ENCODE results near the gene PSMA5. TPM values are rescaled to one million over a fixed set of nuclear protein-coding genes. Genes with fewer than 3 reads are reported as not detected.

The PSMA5 gene
- polyA plus RNA-seq, 2 of the 4 experiments (the other 2 are of a cell fraction): 93.7 to 140 TPM

GRCh38 chr1:109367626-109368025, 58.6 kb downstream of the PSMA5 start:
- no peak overlapping the region for H3K4me2 ChIP-seq
- ATAC-seq (no peak), FAIRE-seq (no peak), DNase-seq (ENCODE audit: low read depth in 1 of 2, low spot score in 1 of 2) (no peak)
- TF ChIP-seq HDAC2 (IDR thresholded peaks at IDR 0.05): no peak
- no peak for TF ChIP-seq FOSL2 (IDR thresholded peaks at IDR 0.05)
- TF ChIP-seq FOSL2 (CRISPR knock-in tag; IDR thresholded peaks at IDR 0.05): no peak
- no peak for TF ChIP-seq PBX3 (IDR thresholded peaks at IDR 0.05)
- no peak for TF ChIP-seq SMC3 (IDR thresholded peaks at IDR 0.05)
- no peak for TF ChIP-seq MYC (IDR thresholded peaks at IDR 0.05; ENCODE audit: borderline replicate concordance, low read length)
- no peak for TF ChIP-seq USF2 (IDR thresholded peaks at IDR 0.05)
- no peak for TF ChIP-seq POLR2AphosphoS2 (conservative IDR thresholded peaks at IDR 0.05; ENCODE audit: low read length)
- no peak for TF ChIP-seq ZC3H11A (IDR thresholded peaks at IDR 0.05)
- no peak for TF ChIP-seq GATA3 (IDR thresholded peaks at IDR 0.05; ENCODE audit: borderline replicate concordance)
- TF ChIP-seq CHD4 (IDR thresholded peaks at IDR 0.05; ENCODE audit: borderline replicate concordance): no peak
- no peaks in the 10 kb centered on the region for H3K9me3 ChIP-seq
- POLR2A ChIA-PET: no interaction called here
- 79% methylated on average over 3 of the region's 3 CpGs for WGBS (ENCODE audit: missing lambda C conversion rate)
- H3K4me3 ChIP-seq: no peak overlapping the region
- no peaks in the 10 kb centered on the region for H3K4me1 ChIP-seq
- no peak overlapping the region for H3K27ac ChIP-seq
- CTCF ChIA-PET: no interaction called here

- WGBS (ENCODE audit: missing lambda C conversion rate): 73% methylated on average over 2 of the region's 2 CpGs
- CTCF ChIA-PET: no interaction called here
- Histone ChIP-seq H3K4me2 (no peak overlapping the region), H3K4me3 (no peak overlapping the region), H3K4me1 (peaks cover 9% of the 10 kb centered on the region; the same call in 1 of the 3 replicates), H3K27ac (no peak overlapping the region), H3K9me3 (no peaks in the 10 kb centered on the region)
- no peak for FAIRE-seq
- no peak for ATAC-seq
- TF ChIP-seq POLR2A (IDR thresholded peaks at IDR 0.05; ENCODE audit: low read length) (no peak), KDM1A (IDR thresholded peaks at IDR 0.05; ENCODE audit: low read depth) (no peak), RCOR1 (IDR thresholded peaks at IDR 0.05; ENCODE audit: low read depth, low read length) (no peak), KDM5A (IDR thresholded peaks at IDR 0.05) (no peak), RAD21 (conservative IDR thresholded peaks at IDR 0.05 in 1 of 2, IDR thresholded peaks at IDR 0.05 in 1 of 2) (no peak), CBX8 (IDR thresholded peaks at IDR 0.05) (no peak), MAX (IDR thresholded peaks at IDR 0.05) (no peak), RFX5 (IDR thresholded peaks at IDR 0.05) (no peak), NR3C1 (IDR thresholded peaks at IDR 0.05) (no peak), NFE2L2 (conservative IDR thresholded peaks at IDR 0.05; ENCODE audit: low read length) (no peak), HEYL (CRISPR knock-in tag; IDR thresholded peaks at IDR 0.05) (no peak)
- DNase-seq (ENCODE audit: low read depth in 1 of 2, low spot score in 1 of 2): no peak
- POLR2A ChIA-PET: no interaction called here
Measured at GRCh38 chr1:109365642-109366204, 60.5 kb downstream of the PSMA5 start.

- no peak for FAIRE-seq
- ATAC-seq: no peak
Measured at GRCh38 chr1:109361649-109362048, 64.6 kb downstream of the PSMA5 start.

More at GRCh38 chr1:109361649-109362048, 64.6 kb downstream of the PSMA5 start:
- CTCF ChIA-PET: interaction anchor here (1.4 to 1.7 kb wide), 2 partner anchors 98 to 171 kb away, joined by 3 to 7 read pairs; no protein-coding TSS in a partner anchor
- Histone ChIP-seq H3K27ac (no peak overlapping the region), H3K9me3 (no peaks in the 10 kb centered on the region), H3K4me3 (no peak overlapping the region), H3K4me2 (0 out of 3 replicates have a peak overlapping the region, but pooled peaks have one; percentile 14), H3K4me1 (peaks cover 9% of the 10 kb centered on the region; the same call in 1 of the 3 replicates)
- 40% methylated on average over 1 of the region's 1 CpG for WGBS (ENCODE audit: missing lambda C conversion rate)
- no peak for DNase-seq (ENCODE audit: low read depth in 1 of 2, low spot score in 1 of 2)
- POLR2A ChIA-PET: no interaction called here
- TF ChIP-seq NPAS2 (CRISPR knock-in tag; IDR thresholded peaks at IDR 0.05; ENCODE audit: borderline replicate concordance) (no peak), HEYL (CRISPR knock-in tag; IDR thresholded peaks at IDR 0.05) (no peak), ZFP36 (IDR thresholded peaks at IDR 0.05; ENCODE audit: borderline replicate concordance, partially characterized antibody) (no peak), CBX8 (IDR thresholded peaks at IDR 0.05) (no peak), ZSCAN20 (CRISPR knock-in tag; IDR thresholded peaks at IDR 0.05) (no peak), KDM5A (IDR thresholded peaks at IDR 0.05) (no peak), HDAC2 (IDR thresholded peaks at IDR 0.05) (no peak), CBX2 (IDR thresholded peaks at IDR 0.05; ENCODE audit: borderline replicate concordance, low read depth) (no peak)
